Ovary (tissue), 9 donors: ENCODE data around the gene TST. TPM values are rescaled to one million over a fixed set of nuclear protein-coding genes. Genes with fewer than 3 reads are reported as not detected.

Experiments used
- DNase-seq, 5 donors: peaks; one replicate each; pipeline ENCODE4 v3.0.0-alpha.2; 2019 to 2020
- H3K27ac ChIP-seq, 2 donors: fragments of 200-600 bp; one replicate each; pipeline versions ENCODE4 v1.5.1 to v1.8.0; 2019 to 2022
- H3K27me3 ChIP-seq: fragments of 200-600 bp; one replicate; pipeline ENCODE4 v1.8.0; 2022
- H3K36me3 ChIP-seq: fragments of 200-600 bp; sonication (generic); one replicate; pipeline ENCODE4 v1.5.1; 2019
- H3K4me1 ChIP-seq: one replicate; pipeline ENCODE4 v1.8.1; 2013; ENCODE audit warnings: mild to moderate bottlenecking, moderate library complexity; ENCODE audit not compliant: insufficient read depth
- H3K4me3 ChIP-seq: fragments of 200-600 bp; sonication (generic); one replicate; pipeline ENCODE4 v1.5.1; 2017
- H3K9me3 ChIP-seq, 2 donors: fragments of 200-600 bp in 1 of 2; sonication (generic) in 1 of 2; one replicate each; pipeline versions ENCODE4 v1.5.1 to v1.8.1; 2013 to 2019; ENCODE audit warnings: mild to moderate bottlenecking in 1 of 2, moderate library complexity in 1 of 2
- CTCF ChIP-seq, 3 donors: fragments of 450-650 bp in 2 of 3; fragments of 200-600 bp in 1 of 3; IDR thresholded peaks; one replicate each; pipeline versions ENCODE4 v1.5.1 to v1.8.0; 2016 to 2022; ENCODE audit warnings: antibody characterized with exemption in 3 of 3, mild to moderate bottlenecking in 1 of 3
- EP300 ChIP-seq: sonication (generic); formaldehyde crosslinking; IDR thresholded peaks from one replicate; pipeline ENCODE4 v1.6.1; 2017; ENCODE audit warnings: antibody characterized with exemption
- POLR2A ChIP-seq: fragments of 450-650 bp; IDR thresholded peaks from one replicate; pipeline ENCODE4 v1.6.1; 2017; ENCODE audit warnings: antibody characterized with exemption, mild to moderate bottlenecking, moderate library complexity
- WGBS, 3 donors: extraction: QIAGEN DNeasy Blood & Tissue Kit in 1 of 3; methylation state at CpG; one replicate each; pipeline versions ENCODE4 v1.1.5 to v1.1.7; 2013 to 2017; 5-methylcytosine and 5-hydroxymethylcytosine counted together
- intact Hi-C, 4 donors: fragments of 100-400 bp; cut with DNase I; formaldehyde crosslinking; loops; one replicate each; pipeline versions ENCODE4 v1.11.0 to v1.15.1; 2022 to 2023
- polyA plus RNA-seq, 2 donors: library from polyadenylated mRNA; stranded (reverse); fragments of 200-250 nt in 1 of 2; fragments of 350-450 nt in 1 of 2; fragmentation: Illumina TruSeq in 1 of 2; extraction: RNeasy Lipid Tissue Mini Kit (QIAGEN cat#74804) in 1 of 2; gene quantifications; one replicate each; pipeline ENCODE4 v1.2.3, GENCODE V29; 2013 to 2014
- total RNA-seq, 7 donors: library from RNA; depleted of rRNA in 2 of 7; stranded (reverse); fragments of >200 nt in 2 of 7; fragmentation: NEBNext Ultra II Directional in 3 of 7; extraction: Animal tissue kit (Norgen Biotek cat#: 25700) in 3 of 7; gene quantifications; one replicate each; pipeline versions ENCODE4 v1.1.0 to v1.2.4, GENCODE V29; 2016 to 2023
- donor health status: DM: no; HTN: no; CAD: no; lungs with moderate emphysema.
- donor health status: DM: no; HTN: no; CAD: no.
- donor health status: Bipolar disorder and iron deficiency.
- donor health status: DM: yes; HTN: yes; CAD: no.
- donor health status: DM: no; HTN: no; CAD: no.
- donor health status: DM: yes; HTN: yes; CAD: no.

The TST gene
- total and polyA plus RNA-seq, 9 donors = 6.4 to 59.9 (median 42.4) TPM

- Histone ChIP-seq H3K4me1 (peaks cover 5% of the 10 kb centered on the region), H3K9me3 (no peaks in the 10 kb centered on the region), H3K27ac (peak within 1 kb of the TSS; percentile 15 to 52), H3K27me3 (no peaks in the 10 kb centered on the region), H3K36me3 (no peaks in the 10 kb centered on the region), H3K4me3 (peak within 1 kb of the TSS; percentile 57)
- 0 to 2% (median 1%) methylated on average over 63 to 89 of the region's 89 CpGs for WGBS, 3 donors
- intact Hi-C loops = loop anchor here in 1 of 4 donors (10.0 kb wide), 1 partner anchor 277 kb away; the partner anchor contains the start of gene IFT27
- peak; percentile 55 to 81 (median 71) for DNase-seq
- no peak for TF ChIP-seq EP300
- peak; percentile 56 for TF ChIP-seq POLR2A
- no peak for TF ChIP-seq CTCF (IDR thresholded peaks at IDR 0.05)
These were observed 32.4 kb upstream of the TST start, which contains the start of gene KCTD17 for GRCh38 chr22:37051391-37052385. TSS of gene KCTD17 (plus strand) at chr22:37051742. CDS start at chr22:37051761, 19 bp downstream.

- H3K4me3 ChIP-seq = no peak overlapping the region
- DNase-seq = no peak
These were observed 31.7 kb upstream of the TST start for GRCh38 chr22:37050913-37051312.

GRCh38 chr22:37049224-37049623, 30.0 kb upstream of the TST start:
- H3K36me3 ChIP-seq = no peaks in the 10 kb centered on the region
- 75 to 85% (median 80%) methylated on average over 2 of the region's 2 CpGs for WGBS, 3 donors
- no peak overlapping the region for H3K27ac ChIP-seq
- H3K27me3 ChIP-seq = no peaks in the 10 kb centered on the region
- intact Hi-C loops = loop anchor here in 1 of 4 donors (10.0 kb wide), 1 partner anchor 264 kb away; no protein-coding TSS in a partner anchor
- peaks cover 5% of the 10 kb centered on the region for H3K4me1 ChIP-seq
- TF ChIP-seq CTCF (IDR thresholded peaks at IDR 0.05) (no peak), EP300 (no peak), POLR2A (no peak)
- no peak for DNase-seq
- no peak overlapping the region for H3K4me3 ChIP-seq
- H3K9me3 ChIP-seq = no peaks in the 10 kb centered on the region

More at GRCh38 chr22:37050913-37051312, 31.7 kb upstream of the TST start:
- H3K4me1 ChIP-seq = peaks cover 5% of the 10 kb centered on the region
- no peaks in the 10 kb centered on the region for H3K9me3 ChIP-seq
- no peaks in the 10 kb centered on the region for H3K27me3 ChIP-seq
- no peak for TF ChIP-seq EP300
- no peak for TF ChIP-seq POLR2A
- TF ChIP-seq CTCF (IDR thresholded peaks at IDR 0.05) = no peak
- 66 to 69% (median 67%) methylated on average over 6 of the region's 6 CpGs for WGBS, 3 donors
- H3K36me3 ChIP-seq = no peaks in the 10 kb centered on the region
- H3K27ac ChIP-seq = no peak overlapping the region
- intact Hi-C loops = loop anchor here in 1 of 4 donors (10.0 kb wide), 1 partner anchor 276 kb away; the partner anchor contains the start of gene IFT27

- intact Hi-C loops = loop anchor here in 1 of 4 donors (10.0 kb wide), 1 partner anchor 263 kb away; no protein-coding TSS in a partner anchor
- Histone ChIP-seq H3K27ac (no peak overlapping the region), H3K4me1 (peaks cover 5% of the 10 kb centered on the region), H3K27me3 (no peaks in the 10 kb centered on the region), H3K4me3 (no peak overlapping the region), H3K36me3 (no peaks in the 10 kb centered on the region), H3K9me3 (no peaks in the 10 kb centered on the region)
- WGBS, 3 donors = 70 to 80% (median 80%) methylated on average over 6 of the region's 6 CpGs
- TF ChIP-seq POLR2A (no peak), EP300 (no peak), CTCF (IDR thresholded peaks at IDR 0.05) (no peak)
- no peak for DNase-seq
These were observed 28.9 kb upstream of the TST start for GRCh38 chr22:37048133-37048532.
